Loucy (cell line): ENCODE data around the gene DHRS2.

Experiments used
- EZH2phosphoT487 ChIP-seq: fragments of 200-600 bp; IDR thresholded peaks from 2 replicates; pipeline ENCODE4 v1.6.1; 2018; ENCODE audit warnings: antibody characterized with exemption, mild to moderate bottlenecking, moderate library complexity, borderline replicate concordance
- TF ChIP-seq, protein P1 (sequence below): fragments of 200-600 bp; sonication (generic); conservative IDR thresholded peaks from 2 replicates; pipeline ENCODE4 v1.5.1; 2014; ENCODE audit warnings: mild to moderate bottlenecking, antibody characterized with exemption, low read length

DNA sequence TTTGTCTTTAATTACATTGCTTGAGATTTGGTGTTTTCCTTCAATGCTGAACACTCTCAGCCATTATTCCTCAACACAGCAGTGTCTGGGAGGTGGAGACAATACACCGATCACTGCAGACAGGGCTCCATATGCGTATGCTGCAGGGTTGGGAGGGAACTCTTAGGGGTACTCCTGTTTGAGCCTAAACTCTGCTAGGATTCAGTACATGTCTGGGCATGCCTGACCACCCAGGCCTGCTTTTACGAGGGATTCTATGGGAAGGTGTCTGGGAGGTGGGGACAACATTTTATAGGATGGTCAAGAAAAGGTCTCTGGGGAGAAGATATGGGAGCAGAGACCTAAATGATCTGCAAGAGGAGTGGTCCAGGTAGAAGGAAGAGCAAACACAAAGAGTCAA is 34.3 kb downstream of the DHRS2 start:
- TF ChIP-seq, protein P1, sequence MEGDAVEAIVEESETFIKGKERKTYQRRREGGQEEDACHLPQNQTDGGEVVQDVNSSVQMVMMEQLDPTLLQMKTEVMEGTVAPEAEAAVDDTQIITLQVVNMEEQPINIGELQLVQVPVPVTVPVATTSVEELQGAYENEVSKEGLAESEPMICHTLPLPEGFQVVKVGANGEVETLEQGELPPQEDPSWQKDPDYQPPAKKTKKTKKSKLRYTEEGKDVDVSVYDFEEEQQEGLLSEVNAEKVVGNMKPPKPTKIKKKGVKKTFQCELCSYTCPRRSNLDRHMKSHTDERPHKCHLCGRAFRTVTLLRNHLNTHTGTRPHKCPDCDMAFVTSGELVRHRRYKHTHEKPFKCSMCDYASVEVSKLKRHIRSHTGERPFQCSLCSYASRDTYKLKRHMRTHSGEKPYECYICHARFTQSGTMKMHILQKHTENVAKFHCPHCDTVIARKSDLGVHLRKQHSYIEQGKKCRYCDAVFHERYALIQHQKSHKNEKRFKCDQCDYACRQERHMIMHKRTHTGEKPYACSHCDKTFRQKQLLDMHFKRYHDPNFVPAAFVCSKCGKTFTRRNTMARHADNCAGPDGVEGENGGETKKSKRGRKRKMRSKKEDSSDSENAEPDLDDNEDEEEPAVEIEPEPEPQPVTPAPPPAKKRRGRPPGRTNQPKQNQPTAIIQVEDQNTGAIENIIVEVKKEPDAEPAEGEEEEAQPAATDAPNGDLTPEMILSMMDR: no peak
- no peak for TF ChIP-seq EZH2phosphoT487
